GM18867 (cell line): ENCODE results near the gene LEFTY1.
A peak's percentile ranks its signal among the peaks of the same experiment; 100 is the strongest.
"Not testable (repeated sequence)": the region's sequence is repeated elsewhere in the genome, so short reads cannot be mapped to it uniquely, and the experiment has no call there.

Source experiments
- ATAC-seq: cut with Tn5 transposase; IDR thresholded peaks from one replicate; pipeline ENCODE4 v1.9.1; 2021; ENCODE audit warnings: mild to moderate bottlenecking, moderate library complexity; ENCODE audit not compliant: unreplicated experiment

LEFTY1 gene

GRCh38 chr1:225888898-225889601 lies at the start of gene LEFTY1:
LEFTY1 (minus strand) TSS chr1:225889146; CDS start chr1:225889066, 80 bp downstream.
- ATAC-seq = no peak

GRCh38 chr1:225937048-225937968 lies 48.4 kb upstream of the LEFTY1 start:
- no peak for ATAC-seq

- ATAC-seq = no peak
These were observed 47.6 kb upstream of the LEFTY1 start for GRCh38 chr1:225936523-225936922.

GRCh38 chr1:225936086-225936485 lies 47.1 kb upstream of the LEFTY1 start:
- not testable (repeated sequence) for ATAC-seq

- no peak for ATAC-seq
These were observed 45.8 kb upstream of the LEFTY1 start for GRCh38 chr1:225934711-225935110.

- ATAC-seq = no peak
These were observed 44.1 kb upstream of the LEFTY1 start for GRCh38 chr1:225933072-225933471.

- no peak for ATAC-seq
These were observed 42.6 kb upstream of the LEFTY1 start for GRCh38 chr1:225931270-225932136.

- no peak for ATAC-seq
These were observed 41.6 kb upstream of the LEFTY1 start for GRCh38 chr1:225930566-225930965.

GRCh38 chr1:225929462-225929861 lies 40.5 kb upstream of the LEFTY1 start:
- not testable (repeated sequence) for ATAC-seq

- no peak for ATAC-seq
These were observed 39.5 kb upstream of the LEFTY1 start for GRCh38 chr1:225928186-225929175.

GRCh38 chr1:225926551-225927113 lies 37.7 kb upstream of the LEFTY1 start:
- ATAC-seq = no peak

- peak; percentile 97 for ATAC-seq
These were observed 35.0 kb upstream of the LEFTY1 start, which contains the start of gene PYCR2 for GRCh38 chr1:225923692-225924555. PYCR2 (minus strand) TSS chr1:225924250; CDS start chr1:225924110, 140 bp downstream.

GRCh38 chr1:225923381-225923691 lies 34.4 kb upstream of the LEFTY1 start:
- no peak for ATAC-seq

- no peak for ATAC-seq
These were observed 33.1 kb upstream of the LEFTY1 start for GRCh38 chr1:225921734-225922709.

- ATAC-seq = no peak
These were observed 31.0 kb upstream of the LEFTY1 start for GRCh38 chr1:225919906-225920305.

- ATAC-seq = no peak
These were observed 29.3 kb upstream of the LEFTY1 start for GRCh38 chr1:225918280-225918679.

- no peak for ATAC-seq
These were observed 28.6 kb upstream of the LEFTY1 start for GRCh38 chr1:225917536-225917935.
